Fibroblast of skin of right biceps (primary cell): Measurements from ENCODE around the gene VPS52.
"Not testable (repeated sequence)": the region's sequence is repeated elsewhere in the genome, so short reads cannot be mapped to it uniquely, and the experiment has no call there.

Experiments
- DNase-seq: peaks from one replicate; pipeline ENCODE4 v3.0.0-alpha.2; 2013

Gene VPS52

GRCh38 chr6:33279971-33280511 is 8.4 kb upstream of the VPS52 start:
- peak; percentile 62 for DNase-seq

- no peak for DNase-seq
Observed at GRCh38 chr6:33279257-33279695, 7.6 kb upstream of the VPS52 start.

GRCh38 chr6:33278810-33279209 is 7.1 kb upstream of the VPS52 start:
- DNase-seq = no peak

- DNase-seq = no peak
Observed at GRCh38 chr6:33278392-33278741, 6.7 kb upstream of the VPS52 start.

- DNase-seq = peak; percentile 22
Observed at GRCh38 chr6:33277663-33278391, 6.2 kb upstream of the VPS52 start.

- peak; percentile 76 for DNase-seq
Observed at GRCh38 chr6:33276864-33277662, 5.4 kb upstream of the VPS52 start, which contains the start of gene B3GALT4. B3GALT4 (plus strand) TSS chr6:33277123; CDS start chr6:33277420, 297 bp downstream.

GRCh38 chr6:33276581-33276863 is 4.8 kb upstream of the VPS52 start:
- DNase-seq = peak; percentile 3

GRCh38 chr6:33275795-33276580 is 4.3 kb upstream of the VPS52 start:
- not testable (repeated sequence) for DNase-seq

GRCh38 chr6:33273924-33274902 is 2.5 kb upstream of the VPS52 start:
- DNase-seq = no peak

- DNase-seq = no peak
Observed at GRCh38 chr6:33273129-33273923, 1.6 kb upstream of the VPS52 start.

- DNase-seq = no peak
Observed at GRCh38 chr6:33272275-33273128, 826 bp upstream of the VPS52 start.

- no peak for DNase-seq
Observed at GRCh38 chr6:33271117-33271467, 584 bp downstream of the VPS52 start.

GRCh38 chr6:33264015-33264414 is 7.7 kb downstream of the VPS52 start:
- no peak for DNase-seq

GRCh38 chr6:33262490-33262889 is 9.2 kb downstream of the VPS52 start:
- not testable (repeated sequence) for DNase-seq

GRCh38 chr6:33259032-33259431 is 12.6 kb downstream of the VPS52 start:
- DNase-seq = no peak

GRCh38 chr6:33254591-33254990 is 17.1 kb downstream of the VPS52 start:
- DNase-seq = no peak

GRCh38 chr6:33252759-33253158 is 18.9 kb downstream of the VPS52 start:
- DNase-seq = peak; percentile 84

GRCh38 chr6:33251395-33252012 is 20.2 kb downstream of the VPS52 start:
- peak; percentile 66 for DNase-seq

- DNase-seq = no peak
Observed at GRCh38 chr6:33250731-33251130, 20.9 kb downstream of the VPS52 start.
